ENCODE results near the gene CPN2. TPM values are rescaled to one million over a fixed set of nuclear protein-coding genes. Genes with fewer than 3 reads are reported as not detected.

CPN2 gene
- polyA plus RNA-seq, 3 donors, result 0.11 to 0.69 (median 0.65) TPM

DNA sequence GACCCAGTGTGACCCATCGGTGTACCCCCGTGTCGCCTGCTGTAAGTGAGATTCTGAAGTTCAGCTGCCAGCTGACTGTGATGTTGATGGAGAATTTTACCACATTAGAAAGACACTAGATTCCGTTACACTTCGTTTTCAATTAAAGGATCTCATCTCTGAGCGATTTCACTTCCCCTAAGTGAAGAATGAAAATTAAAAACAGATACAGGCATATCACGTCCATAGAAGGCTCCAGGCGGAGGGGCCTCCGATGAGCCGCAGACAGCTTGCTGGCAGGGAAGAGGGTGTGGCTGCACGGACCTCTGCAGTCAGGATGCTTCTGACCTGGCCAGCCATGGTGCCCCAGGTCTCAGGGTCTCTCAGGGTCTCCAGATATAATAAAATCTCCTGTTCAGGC is 6.6 kb upstream of the CPN2 start:
- DNase-seq (ENCODE audit: low read depth in 3 of 3, low spot score in 2 of 3), result no peak

DNA sequence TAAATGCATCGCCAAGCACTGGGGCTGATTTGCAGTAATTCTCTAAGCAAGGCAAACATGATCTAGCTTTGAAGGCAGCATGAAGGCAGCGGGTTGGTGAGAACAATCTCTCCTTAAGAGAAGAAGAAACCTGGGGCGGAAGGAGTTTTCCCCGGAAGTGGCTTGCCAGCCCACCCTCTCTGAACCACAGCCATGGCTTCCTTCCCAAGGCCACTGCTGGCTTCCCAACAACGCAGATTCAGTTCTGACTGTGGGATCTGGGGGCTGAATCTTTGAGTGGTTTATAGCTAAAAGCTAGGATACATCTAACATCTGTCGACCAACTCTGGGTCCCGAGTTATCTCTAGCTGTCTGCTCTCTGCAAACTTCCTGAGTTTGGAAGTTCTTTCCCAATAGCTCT is 4.3 kb upstream of the CPN2 start:
- DNase-seq (ENCODE audit: low read depth in 3 of 3, low spot score in 2 of 3), result no peak

- DNase-seq (ENCODE audit: low read depth in 3 of 3, low spot score in 2 of 3), result no peak
Measured at GRCh38 chr3:194354315-194354714, 3.2 kb upstream of the CPN2 start.

GRCh38 chr3:194352667-194353246 is 1.6 kb upstream of the CPN2 start:
- no peak for DNase-seq (ENCODE audit: low read depth in 3 of 3, low spot score in 2 of 3)

DNA sequence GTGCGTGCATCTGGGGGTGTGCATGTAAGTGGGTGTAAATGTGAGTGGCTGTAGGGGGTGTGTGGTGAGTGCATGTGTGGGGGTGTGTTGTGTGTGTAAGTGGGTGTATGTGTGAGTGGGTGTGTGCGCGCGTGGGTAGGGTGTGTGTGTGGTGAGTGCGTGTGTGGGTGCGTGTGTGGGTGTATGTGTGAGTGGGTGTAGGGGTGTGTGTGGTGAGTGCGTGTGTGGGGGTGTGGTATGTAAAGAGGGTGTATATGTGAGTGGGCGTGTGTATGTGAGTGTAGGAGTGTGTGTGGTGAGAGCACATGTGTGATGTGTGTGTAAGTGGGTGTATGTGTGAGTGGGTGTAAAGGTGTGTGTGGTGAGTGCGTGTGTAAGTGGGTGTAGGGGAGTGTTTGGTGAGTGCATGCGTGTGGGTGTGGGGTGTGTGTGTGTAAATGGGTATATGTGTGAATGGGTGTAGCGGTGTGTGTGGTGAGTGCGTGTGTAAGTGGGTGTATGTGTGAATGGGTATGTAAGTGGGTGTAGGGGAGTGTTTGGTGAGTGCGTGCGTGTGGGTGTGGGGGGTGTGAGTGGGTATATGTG is 916 bp upstream of the CPN2 start:
- DNase-seq (ENCODE audit: low read depth in 3 of 3, low spot score in 2 of 3), result no peak

DNA sequence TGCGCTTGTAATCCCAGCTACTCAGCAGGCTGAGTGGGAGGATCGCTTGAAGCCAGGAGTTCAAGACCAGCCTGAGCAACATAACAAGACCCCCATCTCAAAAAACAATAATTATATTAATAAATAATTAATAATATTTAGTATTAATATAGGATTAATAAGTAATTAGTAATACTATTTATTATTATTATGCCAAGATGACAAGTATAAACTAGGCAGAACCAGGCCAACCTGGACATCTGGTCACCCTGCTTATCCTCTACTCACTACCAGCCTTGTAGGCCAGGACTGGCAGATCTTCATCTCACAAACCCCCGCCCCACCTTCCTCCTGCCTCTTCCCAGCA is 429 bp downstream of the CPN2 start:
- no peak for DNase-seq (ENCODE audit: low read depth in 3 of 3, low spot score in 2 of 3)

- DNase-seq (ENCODE audit: low read depth in 3 of 3, low spot score in 2 of 3), result no peak
Measured at GRCh38 chr3:194348354-194348753, 2.8 kb downstream of the CPN2 start.

- no peak for DNase-seq (ENCODE audit: low read depth in 3 of 3, low spot score in 2 of 3)
Measured at GRCh38 chr3:194346621-194347020, 4.5 kb downstream of the CPN2 start.

DNA sequence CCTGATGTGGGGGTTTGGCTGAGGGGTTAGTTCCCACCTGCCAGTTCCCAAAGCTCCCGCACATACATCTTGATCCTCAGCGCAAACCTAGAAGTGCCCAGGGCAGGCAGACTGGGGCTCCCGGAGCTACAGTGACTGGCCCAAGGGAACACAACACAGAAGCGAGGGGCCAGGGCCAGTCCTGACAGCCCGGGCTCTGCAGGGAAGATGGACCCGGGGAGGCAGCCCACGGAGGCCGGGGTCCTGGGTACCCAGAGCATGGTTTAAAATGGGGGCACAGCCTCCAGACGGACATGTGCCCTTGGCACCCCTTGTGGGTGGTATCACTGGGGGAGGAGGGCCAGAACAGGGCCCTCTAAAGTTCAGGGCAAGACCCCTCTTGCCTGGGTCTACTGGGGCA is 5.1 kb downstream of the CPN2 start:
- no peak for DNase-seq (ENCODE audit: low read depth in 3 of 3, low spot score in 2 of 3)

- peak in 1 of 3 donors; percentile 61 for DNase-seq (ENCODE audit: low read depth in 3 of 3, low spot score in 2 of 3)
Measured at GRCh38 chr3:194344012-194344411, 7.1 kb downstream of the CPN2 start.

DNA sequence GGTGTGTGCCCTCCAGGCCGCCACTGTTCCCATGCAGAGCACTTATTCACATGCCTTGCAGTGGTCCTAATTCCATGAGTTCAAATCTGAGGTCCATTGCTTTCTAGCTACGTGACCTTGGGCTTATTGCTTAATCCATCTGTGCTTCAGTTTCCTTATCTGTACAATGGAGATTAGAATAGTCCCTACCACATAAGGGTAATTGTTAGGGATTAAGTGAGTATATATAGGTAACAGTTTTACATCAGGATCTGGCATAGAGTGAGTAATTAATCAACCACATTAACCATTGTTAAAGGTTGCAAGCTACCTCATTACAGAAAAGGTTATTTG is 7.6 kb downstream of the CPN2 start:
- no peak for DNase-seq (ENCODE audit: low read depth in 3 of 3, low spot score in 2 of 3)

DNA sequence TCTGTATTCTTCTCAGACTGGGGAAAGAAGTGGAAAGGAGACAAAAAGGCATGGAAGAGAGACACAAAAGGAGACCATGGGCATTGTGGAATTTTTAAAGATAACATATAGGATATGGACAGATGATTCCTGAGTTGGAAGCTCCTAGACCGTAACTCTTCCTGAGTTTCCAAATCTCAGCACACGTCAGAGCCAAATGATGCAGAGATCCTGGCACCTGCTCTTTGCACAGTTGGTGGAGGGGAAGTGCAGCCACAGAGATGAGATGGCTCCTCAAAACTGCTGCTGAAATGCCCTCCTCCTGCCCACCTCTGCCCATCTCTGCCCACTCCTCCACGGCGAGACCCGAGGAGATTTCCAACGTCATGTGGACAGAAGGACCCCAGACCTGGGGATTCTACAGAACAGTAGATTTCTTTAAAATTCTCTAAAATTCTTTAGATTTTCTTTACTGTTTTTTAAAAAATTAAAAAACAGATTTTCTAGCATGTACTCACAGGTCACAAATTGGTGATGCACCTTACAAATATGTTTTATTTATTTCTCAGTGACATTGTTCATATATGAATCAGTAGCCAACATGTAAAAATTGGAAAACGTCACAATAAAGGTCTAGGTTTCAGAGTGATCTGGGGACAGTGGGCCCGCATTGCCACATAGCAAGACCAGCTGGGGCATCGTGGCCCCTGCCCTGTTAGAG is 8.1 kb downstream of the CPN2 start:
- DNase-seq (ENCODE audit: low read depth in 3 of 3, low spot score in 2 of 3), result no peak

DNA sequence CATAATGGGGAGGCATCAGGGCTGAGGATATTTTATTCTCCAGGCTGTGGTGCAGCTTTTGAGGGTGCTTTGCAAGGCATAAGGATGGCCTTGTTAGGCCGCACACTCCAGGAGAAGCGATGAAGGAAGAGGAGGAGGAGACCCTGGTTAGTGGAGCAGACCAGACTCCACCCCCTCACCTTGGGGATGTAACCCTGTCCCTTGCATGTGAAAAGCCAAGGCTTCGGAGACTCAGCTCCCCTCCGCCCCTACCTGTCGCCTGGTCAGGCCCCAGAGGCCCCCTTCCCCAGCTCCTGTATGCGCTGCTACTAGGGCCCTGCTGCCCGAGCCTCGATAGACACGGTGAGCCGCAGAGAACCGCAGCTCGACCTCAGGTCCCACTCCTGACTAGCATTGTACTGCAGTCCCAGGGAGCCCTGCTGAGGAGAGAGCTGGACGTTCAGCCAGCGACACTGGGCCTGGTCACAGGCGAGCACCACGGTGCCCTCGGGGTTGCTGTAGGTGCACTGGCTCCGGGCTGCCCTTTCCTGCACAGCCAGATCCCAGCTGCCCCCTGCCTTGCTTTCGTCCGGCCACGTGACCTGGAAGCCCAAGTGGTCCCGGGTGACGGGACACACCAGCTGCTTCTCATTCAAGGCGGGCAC is 10.2 kb downstream of the CPN2 start:
- DNase-seq (ENCODE audit: low read depth in 3 of 3, low spot score in 2 of 3), result no peak

- no peak for DNase-seq (ENCODE audit: low read depth in 3 of 3, low spot score in 2 of 3)
Measured at GRCh38 chr3:194339840-194340239, 11.3 kb downstream of the CPN2 start.

- DNase-seq (ENCODE audit: low read depth in 3 of 3, low spot score in 2 of 3), result no peak
Measured at GRCh38 chr3:194339356-194339755, 11.8 kb downstream of the CPN2 start.

- no peak for DNase-seq (ENCODE audit: low read depth in 3 of 3, low spot score in 2 of 3)
Measured at GRCh38 chr3:194337965-194338753, 13.0 kb downstream of the CPN2 start.

- DNase-seq (ENCODE audit: low read depth in 3 of 3, low spot score in 2 of 3), result no peak
Measured at GRCh38 chr3:194336601-194337355, 14.3 kb downstream of the CPN2 start.

DNA sequence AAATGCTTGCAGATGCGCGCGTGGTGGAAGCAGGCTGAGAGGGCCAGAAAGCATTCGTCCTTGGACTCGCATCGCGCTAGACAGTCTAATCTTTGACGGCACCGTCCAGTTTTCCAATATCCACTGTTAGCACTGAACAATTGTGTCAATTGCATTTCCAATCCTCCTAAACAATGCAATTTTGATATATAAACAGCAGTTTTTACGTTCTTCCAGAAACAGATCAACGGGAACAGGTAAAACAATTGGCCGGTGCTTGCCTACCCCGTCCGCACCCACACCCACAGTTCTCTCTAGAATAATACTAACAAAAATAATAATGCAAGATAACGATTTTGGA is 17.2 kb downstream of the CPN2 start:
- no peak for DNase-seq (ENCODE audit: low read depth in 3 of 3, low spot score in 2 of 3)

GRCh38 chr3:194333212-194333980 is 17.7 kb downstream of the CPN2 start:
- DNase-seq (ENCODE audit: low read depth in 3 of 3, low spot score in 2 of 3), result peak in 1 of 3 donors; percentile 66

DNA sequence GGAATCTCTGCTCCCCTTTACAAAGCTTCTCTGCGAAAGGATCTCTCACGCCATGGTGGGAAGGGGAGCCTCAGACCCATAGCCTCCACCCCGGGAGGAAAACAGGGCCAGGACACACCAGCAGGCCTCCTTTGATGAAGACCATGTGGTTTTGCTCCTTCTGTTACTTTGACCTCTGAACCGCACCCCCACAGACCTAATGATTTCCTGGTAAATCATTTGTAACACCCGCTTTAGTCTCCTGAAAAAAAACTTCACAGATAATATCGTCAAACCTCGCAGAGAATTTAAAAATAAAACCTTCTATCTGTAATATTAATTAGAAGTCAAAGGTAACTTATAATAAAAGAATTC is 18.3 kb downstream of the CPN2 start:
- no peak for DNase-seq (ENCODE audit: low read depth in 3 of 3, low spot score in 2 of 3)
